Daoy (cell line): Measurements from ENCODE around the gene REEP6. TPM values are rescaled to one million over a fixed set of nuclear protein-coding genes. Genes with fewer than 3 reads are reported as not detected.

ENCODE experiments used
- total RNA-seq: library from RNA; depleted of rRNA; stranded (reverse); fragments of >200 nt; shearing (Covaris generic); gene quantifications from 2 replicates; pipeline ENCODE4 v1.2.3, GENCODE V29; 2014; rRNA removed

Gene REEP6
- total RNA-seq, 1 experiment from 2014 or later = 3.7 TPM

Other genes starting within 250 kb of the REEP6 start
- 41.4 and 82.8 TPM in 2 replicates for gene ATP5F1D, start 249.4 kb upstream of the REEP6 start, total RNA-seq
- gene MIDN, start 242.6 kb upstream of the REEP6 start, total RNA-seq = 8.7 and 14.3 TPM in 2 replicates
- 234 and 288 TPM in 2 replicates for gene CIRBP, start 221.8 kb upstream of the REEP6 start, total RNA-seq
- gene FAM174C, start 215.7 kb upstream of the REEP6 start, total RNA-seq = 59.0 and 104 TPM in 2 replicates
- 0.17 and 0.21 TPM in 2 replicates for gene EFNA2, start 205.3 kb upstream of the REEP6 start, total RNA-seq
- 91.7 and 124 TPM in 2 replicates for gene NDUFS7, start 107.3 kb upstream of the REEP6 start, total RNA-seq
- 23.5 and 26.3 TPM in 2 replicates for gene GAMT, start 89.6 kb upstream of the REEP6 start, total RNA-seq
- gene DAZAP1, start 83.6 kb upstream of the REEP6 start, total RNA-seq = 96.2 and 115 TPM in 2 replicates
- 2,933 and 3,531 TPM in 2 replicates for gene RPS15, start 52.8 kb upstream of the REEP6 start, total RNA-seq
- 0.17 TPM in 1 of 2 replicates, not detected in the other for gene APC2, start 41.1 kb upstream of the REEP6 start, total RNA-seq
- 45.8 and 53.9 TPM in 2 replicates for gene C19orf25, start 12.0 kb upstream of the REEP6 start, total RNA-seq
- 0.11 and 1.3 TPM in 2 replicates for gene PCSK4, start 831 bp upstream of the REEP6 start, total RNA-seq
- gene ADAMTSL5, start 21.8 kb downstream of the REEP6 start, total RNA-seq = 0.57 TPM in 1 of 2 replicates, not detected in the other
- gene PLK5, start 32.9 kb downstream of the REEP6 start, total RNA-seq = not detected in 2 replicates
- 71.4 and 72.7 TPM in 2 replicates for gene MEX3D, start 77.1 kb downstream of the REEP6 start, total RNA-seq
- 115 and 130 TPM in 2 replicates for gene MBD3, start 101.7 kb downstream of the REEP6 start, total RNA-seq
- 84.4 and 85.5 TPM in 2 replicates for gene UQCR11, start 114.3 kb downstream of the REEP6 start, total RNA-seq
- 91.7 and 92.8 TPM in 2 replicates for gene TCF3, start 161.4 kb downstream of the REEP6 start, total RNA-seq